ENCODE results near the gene FXYD1. TPM values are rescaled to one million over a fixed set of nuclear protein-coding genes. Genes with fewer than 3 reads are reported as not detected.
A peak's percentile ranks its signal among the peaks of the same experiment; 100 is the strongest.

Gene FXYD1
- total RNA-seq, 1 donor from 2014 or later: not detected

DNA sequence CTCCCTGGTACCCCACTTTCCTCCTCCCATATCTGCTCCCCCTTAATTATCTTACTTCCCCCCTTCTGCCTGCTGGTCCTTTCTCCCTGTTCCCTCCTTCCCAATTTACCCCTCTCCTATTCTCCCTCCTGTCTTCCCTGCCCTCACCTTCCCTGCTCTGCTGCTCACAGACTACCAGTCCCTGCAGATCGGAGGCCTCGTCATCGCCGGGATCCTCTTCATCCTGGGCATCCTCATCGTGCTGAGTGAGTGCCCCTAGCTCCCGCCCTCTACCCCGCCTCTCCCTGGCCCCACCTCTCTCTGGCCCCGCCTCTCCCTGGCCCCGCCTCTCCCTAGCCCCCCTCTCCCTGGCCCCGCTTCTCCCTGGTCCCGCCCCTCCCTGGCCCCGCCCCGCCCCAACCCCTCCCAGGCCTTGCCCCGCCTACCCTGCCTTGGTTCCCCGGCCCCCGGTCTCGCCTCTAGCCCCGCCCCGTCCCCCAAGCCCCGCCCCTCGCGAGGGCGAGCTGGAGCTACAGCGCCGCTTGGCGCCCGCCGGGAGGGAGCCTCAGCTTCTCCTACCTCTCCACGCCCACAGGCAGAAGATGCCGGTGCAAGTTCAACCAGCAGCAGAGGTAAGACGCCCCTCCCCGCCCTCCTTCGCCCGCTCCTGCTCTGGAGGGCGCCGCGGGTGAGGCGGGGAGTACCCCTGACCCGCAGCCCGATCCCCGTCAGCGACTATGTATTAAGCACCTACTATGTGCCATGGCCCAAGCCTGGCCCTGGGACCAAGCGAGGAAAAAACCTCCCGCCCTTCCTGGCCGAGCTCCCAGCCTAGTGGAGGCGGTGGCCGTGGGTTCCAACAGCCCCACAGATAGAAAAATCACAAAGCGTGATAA lies 2.6 kb downstream of the FXYD1 start:
- Mint-ChIP-seq H3K4me3 (ENCODE audit: unreplicated experiment) (no peak overlapping the region), H3K4me1 (ENCODE audit: unreplicated experiment) (peaks cover 5% of the 10 kb centered on the region), H3K9me3 (ENCODE audit: unreplicated experiment) (no peaks in the 10 kb centered on the region), H3K36me3 (ENCODE audit: low read depth, unreplicated experiment) (no peaks in the 10 kb centered on the region), H3K27me3 (ENCODE audit: unreplicated experiment) (peaks cover 10% of the 10 kb centered on the region), H3K27ac (ENCODE audit: unreplicated experiment) (no peak overlapping the region)
- DNase-seq (ENCODE audit: low spot score): peak; percentile 93
- no peak for TF ChIP-seq CTCF (IDR thresholded peaks at IDR 0.05; ENCODE audit: unreplicated experiment)

DNA sequence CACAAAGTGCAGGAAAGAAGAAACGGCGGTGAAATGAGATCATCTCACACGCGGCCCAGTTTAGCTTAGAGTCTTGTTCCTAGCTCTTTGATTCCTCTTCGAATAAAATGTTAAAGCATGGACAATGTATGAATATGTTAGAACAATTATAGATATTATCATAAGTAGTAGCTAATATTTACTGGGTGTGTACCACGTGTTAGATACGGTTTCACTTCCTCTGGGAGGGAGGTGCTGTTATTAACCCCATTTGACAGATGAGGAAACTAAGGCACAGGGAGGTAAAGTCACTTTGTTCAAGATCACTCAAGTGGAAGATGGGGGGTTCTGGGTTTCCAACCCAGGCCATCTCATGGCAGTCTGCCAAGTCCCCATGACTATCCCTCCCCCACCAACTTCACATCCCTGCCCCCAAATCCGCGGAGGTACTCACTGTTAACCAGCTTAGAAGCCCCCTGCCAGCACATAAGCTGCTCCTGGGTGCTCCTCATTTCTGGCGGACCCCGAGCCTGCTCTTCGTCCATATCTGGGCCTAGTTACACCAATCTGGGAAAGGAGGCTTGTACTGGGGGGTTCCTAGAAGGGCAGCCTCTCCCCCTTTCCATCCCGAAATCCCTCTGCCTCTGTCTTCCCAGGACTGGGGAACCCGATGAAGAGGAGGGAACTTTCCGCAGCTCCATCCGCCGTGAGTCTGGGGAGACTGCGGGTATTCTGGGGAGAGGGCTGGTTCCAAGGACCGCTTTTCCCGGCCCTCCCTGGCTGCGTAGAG lies 3.4 kb downstream of the FXYD1 start:
- Mint-ChIP-seq H3K4me3 (ENCODE audit: unreplicated experiment) (peak overlapping the region; percentile 42), H3K9me3 (ENCODE audit: unreplicated experiment) (no peaks in the 10 kb centered on the region), H3K27me3 (ENCODE audit: unreplicated experiment) (peaks cover 10% of the 10 kb centered on the region), H3K36me3 (ENCODE audit: low read depth, unreplicated experiment) (no peaks in the 10 kb centered on the region), H3K4me1 (ENCODE audit: unreplicated experiment) (peaks cover 5% of the 10 kb centered on the region), H3K27ac (ENCODE audit: unreplicated experiment) (no peak overlapping the region)
- no peak for DNase-seq (ENCODE audit: low spot score)
- TF ChIP-seq CTCF (IDR thresholded peaks at IDR 0.05; ENCODE audit: unreplicated experiment): no peak

- peak; percentile 81 for TF ChIP-seq CTCF (IDR thresholded peaks at IDR 0.05; ENCODE audit: unreplicated experiment)
- Mint-ChIP-seq H3K4me3 (ENCODE audit: unreplicated experiment) (peak overlapping the region; percentile 42), H3K9me3 (ENCODE audit: unreplicated experiment) (no peaks in the 10 kb centered on the region), H3K27ac (ENCODE audit: unreplicated experiment) (no peak overlapping the region), H3K36me3 (ENCODE audit: low read depth, unreplicated experiment) (no peaks in the 10 kb centered on the region), H3K4me1 (ENCODE audit: unreplicated experiment) (peaks cover 5% of the 10 kb centered on the region), H3K27me3 (ENCODE audit: unreplicated experiment) (peaks cover 7% of the 10 kb centered on the region)
- DNase-seq (ENCODE audit: low spot score): peak; percentile 72
These were observed 4.1 kb downstream of the FXYD1 start for GRCh38 chr19:35142606-35143230.

GRCh38 chr19:35143231-35143715 lies 4.6 kb downstream of the FXYD1 start, which contains the start of gene FXYD7:
Gene FXYD7 (plus strand): TSS chr19:35143255. CDS start chr19:35143334, 79 bp downstream.
- Mint-ChIP-seq H3K27ac (ENCODE audit: unreplicated experiment) (no peak within 1 kb of the TSS), H3K9me3 (ENCODE audit: unreplicated experiment) (no peaks in the 10 kb centered on the region), H3K4me3 (ENCODE audit: unreplicated experiment) (peak within 1 kb of the TSS; percentile 42), H3K27me3 (ENCODE audit: unreplicated experiment) (peaks cover 6% of the 10 kb centered on the region), H3K4me1 (ENCODE audit: unreplicated experiment) (peaks cover 5% of the 10 kb centered on the region), H3K36me3 (ENCODE audit: low read depth, unreplicated experiment) (no peaks in the 10 kb centered on the region)
- peak; percentile 26 for DNase-seq (ENCODE audit: low spot score)
- peak; percentile 65 for TF ChIP-seq CTCF (IDR thresholded peaks at IDR 0.05; ENCODE audit: unreplicated experiment)
